Thyroid gland (tissue), 4 donors: ENCODE measurements around the gene ZFR.

Experiments used
- POLR2A ChIP-seq, 2 donors: fragments of 450-650 bp; IDR thresholded peaks; one replicate each; pipeline ENCODE4 v1.6.1; 2017; ENCODE audit warnings: antibody characterized with exemption in 2 of 2, mild to moderate bottlenecking in 2 of 2, moderate library complexity in 1 of 2
- TF ChIP-seq, protein P1 (sequence below), 6 experiments: fragments of 200-600 bp in 3 of 6; fragments of 450-650 bp in 3 of 6; sonication (generic) in 3 of 6; IDR thresholded peaks; one replicate each; pipeline ENCODE4 v1.5.1; 2016 to 2019; ENCODE audit warnings: antibody characterized with exemption in 6 of 6, mild to moderate bottlenecking in 2 of 6, inconsistent platforms in 1 of 6, moderate library complexity in 1 of 6

DNA sequence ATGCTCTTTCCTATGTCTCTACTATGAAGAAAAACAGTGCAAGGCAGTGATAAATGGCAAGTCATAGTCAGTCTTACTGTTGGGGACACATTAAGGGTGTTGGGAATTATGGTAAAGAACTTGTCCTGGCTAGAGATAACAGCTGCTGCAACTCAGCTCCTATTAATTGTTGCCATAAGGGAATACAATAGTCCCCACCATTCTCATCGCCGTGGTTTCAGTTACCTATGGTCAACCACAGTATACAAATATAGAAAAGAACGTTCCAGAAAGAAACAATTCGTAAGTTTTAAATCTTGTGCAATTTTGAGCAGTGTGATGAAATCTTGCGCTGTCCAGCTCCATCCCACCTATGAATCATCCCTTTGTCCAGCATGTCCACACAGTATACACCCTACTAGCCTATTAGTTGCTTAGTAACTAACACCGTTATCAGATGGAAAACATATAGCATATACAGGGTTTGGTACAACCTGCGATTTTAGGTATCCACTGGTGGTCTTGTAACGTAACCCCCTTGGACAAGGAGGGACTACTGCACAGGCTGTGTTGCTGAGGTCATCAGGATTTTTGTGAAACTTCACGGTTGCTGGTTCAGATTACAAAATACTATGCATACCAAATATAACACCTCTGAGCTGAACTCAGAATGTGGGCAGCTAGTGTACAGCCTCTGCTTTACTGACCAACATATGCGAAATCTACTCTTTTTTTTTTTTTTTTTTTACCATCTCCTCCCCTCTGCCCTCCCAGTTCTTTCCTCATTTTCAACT lies 53.5 kb downstream of the ZFR start:
- TF ChIP-seq, protein P1, sequence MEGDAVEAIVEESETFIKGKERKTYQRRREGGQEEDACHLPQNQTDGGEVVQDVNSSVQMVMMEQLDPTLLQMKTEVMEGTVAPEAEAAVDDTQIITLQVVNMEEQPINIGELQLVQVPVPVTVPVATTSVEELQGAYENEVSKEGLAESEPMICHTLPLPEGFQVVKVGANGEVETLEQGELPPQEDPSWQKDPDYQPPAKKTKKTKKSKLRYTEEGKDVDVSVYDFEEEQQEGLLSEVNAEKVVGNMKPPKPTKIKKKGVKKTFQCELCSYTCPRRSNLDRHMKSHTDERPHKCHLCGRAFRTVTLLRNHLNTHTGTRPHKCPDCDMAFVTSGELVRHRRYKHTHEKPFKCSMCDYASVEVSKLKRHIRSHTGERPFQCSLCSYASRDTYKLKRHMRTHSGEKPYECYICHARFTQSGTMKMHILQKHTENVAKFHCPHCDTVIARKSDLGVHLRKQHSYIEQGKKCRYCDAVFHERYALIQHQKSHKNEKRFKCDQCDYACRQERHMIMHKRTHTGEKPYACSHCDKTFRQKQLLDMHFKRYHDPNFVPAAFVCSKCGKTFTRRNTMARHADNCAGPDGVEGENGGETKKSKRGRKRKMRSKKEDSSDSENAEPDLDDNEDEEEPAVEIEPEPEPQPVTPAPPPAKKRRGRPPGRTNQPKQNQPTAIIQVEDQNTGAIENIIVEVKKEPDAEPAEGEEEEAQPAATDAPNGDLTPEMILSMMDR (IDR thresholded peaks at IDR 0.05), result no peak
- no peak for TF ChIP-seq POLR2A (IDR thresholded peaks at IDR 0.05)
